ENCODE measurements around the gene RXRB. TPM values are rescaled to one million over a fixed set of nuclear protein-coding genes. Genes with fewer than 3 reads are reported as not detected.

Gene RXRB
- total RNA-seq, 2 experiments from 2014 or later = 42.9 to 45.0 TPM

DNA sequence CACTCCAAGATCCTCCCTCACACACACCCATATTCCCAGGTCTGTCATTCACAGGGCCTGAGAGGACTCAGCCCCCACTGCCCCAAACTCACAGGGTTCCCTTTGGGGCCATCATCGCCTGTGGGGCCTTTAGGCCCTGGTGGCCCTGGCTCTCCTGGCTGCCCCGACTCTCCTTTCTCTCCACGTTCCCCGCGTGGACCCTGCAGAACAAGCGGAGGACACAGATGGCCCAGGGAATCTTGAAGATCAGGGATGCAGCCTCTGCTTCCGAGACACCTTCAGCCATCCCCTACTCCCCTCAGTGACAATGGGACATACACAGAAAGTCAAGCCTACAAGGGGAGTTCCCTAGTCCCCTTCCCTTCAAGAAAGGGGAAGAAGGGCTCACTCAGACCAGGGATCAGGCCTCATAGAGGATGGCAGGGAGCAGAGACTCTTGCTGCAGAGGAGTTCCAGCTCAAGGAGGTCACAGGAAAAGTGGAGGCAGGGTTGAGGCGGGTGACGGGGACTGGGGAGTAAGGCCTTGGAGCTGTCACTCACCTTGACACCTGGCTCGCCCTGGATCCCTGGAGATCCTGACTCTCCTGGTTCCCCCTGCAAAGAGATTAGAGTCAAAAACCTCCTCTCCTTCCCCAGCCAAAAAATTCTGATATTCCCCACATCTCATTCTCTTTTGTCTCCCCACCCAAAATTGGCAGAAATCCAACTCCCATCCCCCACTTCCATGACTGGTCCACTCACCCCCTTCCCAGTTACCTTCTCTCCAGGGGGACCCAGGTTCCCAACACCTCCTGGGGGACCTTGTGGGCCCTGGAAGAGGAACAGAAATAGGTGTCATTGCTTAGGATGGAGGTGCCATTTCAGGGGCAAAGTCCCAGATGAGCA, 30.9 kb downstream of the RXRB start:
- ChIA-PET CTCF (no interaction called here), POLR2A (no interaction called here)
- no peaks in the 10 kb centered on the region for H3K36me3 ChIP-seq (ENCODE audit: insufficient read depth, low read length)
- no peak overlapping the region for H3K27ac Mint-ChIP-seq
- peaks cover 0 to 3% of the 10 kb centered on the region in 2 experiments for H3K27me3 ChIP-seq (ENCODE audit: control insufficient read depth in 1 of 2, insufficient read depth in 2 of 2, low read length in 2 of 2)
- no peaks in the 10 kb centered on the region for H3K36me3 Mint-ChIP-seq (ENCODE audit: low read depth)
- no peaks in the 10 kb centered on the region for H3K9me3 ChIP-seq (ENCODE audit: control insufficient read depth in 1 of 2, insufficient read depth in 1 of 2, low read length in 2 of 2)
- no peak for DNase-seq
- ATAC-seq (ENCODE audit: poor library complexity) = no peak
- no peak overlapping the region for H3K27ac ChIP-seq (ENCODE audit: low read depth in 1 of 2, low read length in 2 of 2)
- TF ChIP-seq, protein P1, sequence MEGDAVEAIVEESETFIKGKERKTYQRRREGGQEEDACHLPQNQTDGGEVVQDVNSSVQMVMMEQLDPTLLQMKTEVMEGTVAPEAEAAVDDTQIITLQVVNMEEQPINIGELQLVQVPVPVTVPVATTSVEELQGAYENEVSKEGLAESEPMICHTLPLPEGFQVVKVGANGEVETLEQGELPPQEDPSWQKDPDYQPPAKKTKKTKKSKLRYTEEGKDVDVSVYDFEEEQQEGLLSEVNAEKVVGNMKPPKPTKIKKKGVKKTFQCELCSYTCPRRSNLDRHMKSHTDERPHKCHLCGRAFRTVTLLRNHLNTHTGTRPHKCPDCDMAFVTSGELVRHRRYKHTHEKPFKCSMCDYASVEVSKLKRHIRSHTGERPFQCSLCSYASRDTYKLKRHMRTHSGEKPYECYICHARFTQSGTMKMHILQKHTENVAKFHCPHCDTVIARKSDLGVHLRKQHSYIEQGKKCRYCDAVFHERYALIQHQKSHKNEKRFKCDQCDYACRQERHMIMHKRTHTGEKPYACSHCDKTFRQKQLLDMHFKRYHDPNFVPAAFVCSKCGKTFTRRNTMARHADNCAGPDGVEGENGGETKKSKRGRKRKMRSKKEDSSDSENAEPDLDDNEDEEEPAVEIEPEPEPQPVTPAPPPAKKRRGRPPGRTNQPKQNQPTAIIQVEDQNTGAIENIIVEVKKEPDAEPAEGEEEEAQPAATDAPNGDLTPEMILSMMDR (IDR thresholded peaks at IDR 0.05) = no peak
- no peaks in the 10 kb centered on the region for H3K4me1 ChIP-seq (ENCODE audit: insufficient read depth, low read length)
- no peaks in the 10 kb centered on the region for H3K4me1 Mint-ChIP-seq (ENCODE audit: low read depth)
- no peak overlapping the region for H3K4me3 Mint-ChIP-seq
- no peaks in the 10 kb centered on the region for H3K9me3 Mint-ChIP-seq
- intact Hi-C loops (cut with DNase I, micrococcal nuclease) = no loop called here
- peaks cover under 1% of the 10 kb centered on the region for H3K27me3 Mint-ChIP-seq
- no peak overlapping the region for H3K4me3 ChIP-seq (ENCODE audit: low read length)

- H3K9me3 Mint-ChIP-seq = no peaks in the 10 kb centered on the region
- H3K27me3 Mint-ChIP-seq = no peaks in the 10 kb centered on the region
- no peaks in the 10 kb centered on the region for H3K36me3 ChIP-seq (ENCODE audit: insufficient read depth, low read length)
- DNase-seq = no peak
- peaks cover 0 to 3% of the 10 kb centered on the region in 2 experiments for H3K27me3 ChIP-seq (ENCODE audit: control insufficient read depth in 1 of 2, insufficient read depth in 2 of 2, low read length in 2 of 2)
- no peaks in the 10 kb centered on the region for H3K36me3 Mint-ChIP-seq (ENCODE audit: low read depth)
- no peaks in the 10 kb centered on the region for H3K4me1 Mint-ChIP-seq (ENCODE audit: low read depth)
- ATAC-seq (ENCODE audit: poor library complexity) = no peak
- H3K27ac Mint-ChIP-seq = no peak overlapping the region
- H3K4me1 ChIP-seq (ENCODE audit: insufficient read depth, low read length) = no peaks in the 10 kb centered on the region
- no peak overlapping the region for H3K4me3 Mint-ChIP-seq
- H3K4me3 ChIP-seq (ENCODE audit: low read length) = no peak overlapping the region
- no peaks in the 10 kb centered on the region for H3K9me3 ChIP-seq (ENCODE audit: control insufficient read depth in 1 of 2, insufficient read depth in 1 of 2, low read length in 2 of 2)
- POLR2A ChIA-PET = no interaction called here
- H3K27ac ChIP-seq (ENCODE audit: low read depth in 1 of 2, low read length in 2 of 2) = no peak overlapping the region
- CTCF ChIA-PET = no interaction called here
- intact Hi-C loops (cut with DNase I, micrococcal nuclease) = no loop called here
- TF ChIP-seq, protein P1 (IDR thresholded peaks at IDR 0.05) = no peak
Observed at GRCh38 chr6:33168639-33169038, 31.8 kb downstream of the RXRB start.

- no peaks in the 10 kb centered on the region for H3K27me3 Mint-ChIP-seq
- POLR2A ChIA-PET = no interaction called here
- no peak overlapping the region for H3K27ac Mint-ChIP-seq
- TF ChIP-seq, protein P1 (IDR thresholded peaks at IDR 0.05) = no peak
- H3K4me3 Mint-ChIP-seq = no peak overlapping the region
- Histone ChIP-seq H3K4me1 (ENCODE audit: insufficient read depth, low read length) (no peaks in the 10 kb centered on the region), H3K27me3 (ENCODE audit: control insufficient read depth in 1 of 2, insufficient read depth in 2 of 2, low read length in 2 of 2) (peaks cover 0 to 3% of the 10 kb centered on the region in 2 experiments), H3K36me3 (ENCODE audit: insufficient read depth, low read length) (no peaks in the 10 kb centered on the region), H3K4me3 (ENCODE audit: low read length) (no peak overlapping the region), H3K9me3 (ENCODE audit: control insufficient read depth in 1 of 2, insufficient read depth in 1 of 2, low read length in 2 of 2) (no peaks in the 10 kb centered on the region), H3K27ac (ENCODE audit: low read depth in 1 of 2, low read length in 2 of 2) (no peak overlapping the region)
- H3K9me3 Mint-ChIP-seq = no peaks in the 10 kb centered on the region
- no peaks in the 10 kb centered on the region for H3K36me3 Mint-ChIP-seq (ENCODE audit: low read depth)
- intact Hi-C loops (cut with DNase I, micrococcal nuclease) = no loop called here
- ATAC-seq (ENCODE audit: poor library complexity) (no peak), DNase-seq (no peak)
- no peaks in the 10 kb centered on the region for H3K4me1 Mint-ChIP-seq (ENCODE audit: low read depth)
- CTCF ChIA-PET = no interaction called here
Observed at GRCh38 chr6:33168284-33168601, 32.2 kb downstream of the RXRB start.
